Brain pericyte (primary cell): ENCODE data around the gene TCEANC.
"Not testable (repeated sequence)": the region's sequence is repeated elsewhere in the genome, so short reads cannot be mapped to it uniquely, and the experiment has no call there.

ENCODE experiments used
- DNase-seq: peaks from one replicate; pipeline ENCODE4 v3.0.0-alpha.2; 2012; ENCODE audit warnings: low read depth, low spot score

The TCEANC gene

DNA sequence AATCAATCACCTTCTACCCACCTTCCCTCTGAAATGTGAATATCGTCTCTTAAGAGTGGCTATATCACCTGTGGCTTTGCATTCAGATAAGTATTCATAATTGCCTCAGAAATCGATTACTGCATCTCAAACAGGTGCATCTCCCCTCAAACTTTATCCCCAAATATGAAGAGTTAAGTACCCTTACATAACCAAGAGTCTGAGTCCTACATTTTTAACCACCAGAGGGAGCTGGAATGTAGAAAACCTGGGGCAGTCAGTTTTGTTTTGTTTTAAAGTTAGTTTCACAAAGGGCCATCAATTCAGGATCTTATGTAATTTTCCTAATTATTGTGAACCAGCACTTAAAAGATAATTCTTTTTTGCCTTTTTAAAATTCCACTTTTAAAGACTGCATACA is 5.7 kb downstream of the TCEANC start:
- no peak for DNase-seq

DNA sequence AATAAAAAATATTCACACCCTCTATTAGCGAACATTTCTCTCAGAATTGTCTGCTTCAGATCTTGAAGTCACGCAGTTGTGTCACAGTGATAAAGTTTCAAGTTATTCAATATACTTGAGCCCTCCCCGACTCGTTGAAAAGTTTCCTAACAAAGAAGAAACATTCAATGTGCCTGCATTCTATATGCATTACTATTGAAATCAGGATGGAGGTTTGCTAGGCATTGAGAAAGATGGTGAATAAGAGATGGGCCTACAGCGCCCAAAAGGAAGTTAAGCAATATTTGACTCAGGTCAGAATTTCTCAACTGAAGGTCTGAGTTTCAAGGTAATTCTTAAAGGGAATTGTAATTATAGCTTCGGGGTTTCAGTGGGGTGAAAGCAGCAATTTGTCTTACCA is 6.1 kb downstream of the TCEANC start:
- DNase-seq = no peak

DNA sequence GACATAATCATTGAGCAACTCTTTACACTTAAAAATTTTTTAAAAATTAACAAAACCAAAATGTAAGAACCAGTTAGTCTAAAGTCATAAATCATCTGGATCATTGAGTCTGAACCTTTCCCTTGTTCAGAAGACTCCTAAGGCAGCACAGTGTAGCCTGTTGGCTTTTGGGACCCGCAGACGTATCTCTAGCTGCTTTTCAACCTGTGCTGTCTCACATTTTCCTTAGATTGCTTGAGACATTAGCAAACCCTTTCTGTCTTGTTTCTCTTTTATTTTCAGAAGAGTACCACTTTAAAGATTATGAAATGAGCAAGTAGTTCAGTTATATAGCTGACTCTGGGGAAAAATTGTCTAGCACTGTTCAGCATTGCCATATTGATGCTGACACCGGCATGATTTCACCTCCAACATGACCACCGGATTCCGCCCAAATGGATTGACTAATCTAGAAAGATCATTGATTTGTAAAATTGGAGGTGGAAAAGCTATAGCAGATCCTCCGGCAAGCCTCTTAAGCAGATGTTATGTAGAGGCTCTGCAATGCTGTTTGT is 8.9 kb downstream of the TCEANC start:
- DNase-seq = no peak

DNA sequence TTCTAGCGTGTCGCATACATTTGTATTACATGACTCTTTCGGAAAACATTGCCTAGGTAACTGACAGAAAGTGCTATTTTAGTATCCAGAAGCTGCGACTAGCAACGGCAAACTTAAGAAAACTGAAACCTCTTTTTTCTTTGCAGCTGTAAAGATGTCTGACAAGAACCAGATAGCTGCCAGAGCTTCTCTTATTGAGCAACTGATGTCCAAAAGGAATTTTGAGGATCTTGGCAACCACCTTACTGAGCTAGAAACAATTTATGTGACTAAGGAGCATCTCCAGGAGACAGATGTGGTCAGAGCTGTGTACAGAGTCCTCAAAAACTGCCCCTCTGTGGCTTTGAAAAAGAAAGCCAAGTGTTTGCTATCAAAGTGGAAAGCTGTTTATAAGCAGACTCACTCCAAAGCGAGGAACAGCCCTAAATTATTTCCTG is 9.4 kb downstream of the TCEANC start:
- DNase-seq = no peak

DNA sequence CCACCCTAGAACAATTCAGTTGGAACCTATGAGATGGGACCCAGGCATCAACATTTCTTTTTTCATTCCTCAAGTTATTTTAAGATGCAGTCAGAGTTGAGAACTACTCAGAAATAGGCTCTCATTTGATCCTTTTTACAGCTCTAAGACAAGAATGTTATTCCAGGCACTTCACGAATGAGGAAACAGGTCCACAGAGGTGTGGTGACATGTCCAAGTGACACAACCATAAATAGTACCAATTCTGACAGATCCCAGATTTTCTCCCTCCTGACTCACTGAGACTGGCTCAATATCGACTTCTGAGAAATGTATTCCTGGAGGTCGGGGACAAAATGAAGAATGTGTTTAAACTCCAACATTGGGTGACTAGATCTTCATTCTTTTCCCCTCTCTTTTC is 11.1 kb downstream of the TCEANC start:
- no peak for DNase-seq

DNA sequence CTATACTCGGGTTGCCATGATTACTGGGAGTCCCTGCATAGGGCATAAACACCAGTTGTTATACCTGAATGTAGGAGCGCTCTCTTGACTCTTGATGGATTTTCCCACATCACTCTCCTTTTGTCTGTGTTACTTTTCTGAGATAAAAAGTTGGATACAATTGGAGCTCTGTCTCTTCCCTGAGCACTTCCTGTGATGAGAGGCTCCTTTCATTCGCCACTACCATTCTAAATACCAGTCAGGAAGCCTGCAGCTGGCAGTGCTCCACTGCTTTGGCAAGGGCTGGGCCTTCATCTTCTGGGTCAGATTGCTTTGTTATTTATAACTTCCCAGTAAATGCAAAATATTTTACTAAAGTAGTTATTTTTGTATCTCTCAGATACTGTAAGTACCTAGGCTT is 13.9 kb downstream of the TCEANC start:
- no peak for DNase-seq

DNA sequence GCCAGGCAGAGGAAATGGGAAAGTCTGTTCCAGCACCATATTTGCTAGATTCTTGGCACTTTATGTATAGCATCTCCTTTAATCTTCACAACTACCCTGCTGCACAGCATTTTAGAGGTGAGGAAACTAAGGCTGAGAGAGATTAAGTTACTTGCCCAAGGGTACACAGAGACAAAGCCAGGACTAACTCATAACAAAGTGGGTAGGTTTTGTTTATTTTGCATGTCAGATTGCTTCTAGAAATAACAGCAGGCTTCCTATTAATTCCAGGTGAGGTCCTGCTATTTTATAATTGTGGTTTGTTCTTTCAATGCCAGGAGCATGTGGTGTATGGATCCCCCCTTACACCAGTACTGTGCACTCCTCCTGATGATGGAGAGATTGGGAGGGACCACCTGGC is 15.0 kb downstream of the TCEANC start:
- DNase-seq = no peak

DNA sequence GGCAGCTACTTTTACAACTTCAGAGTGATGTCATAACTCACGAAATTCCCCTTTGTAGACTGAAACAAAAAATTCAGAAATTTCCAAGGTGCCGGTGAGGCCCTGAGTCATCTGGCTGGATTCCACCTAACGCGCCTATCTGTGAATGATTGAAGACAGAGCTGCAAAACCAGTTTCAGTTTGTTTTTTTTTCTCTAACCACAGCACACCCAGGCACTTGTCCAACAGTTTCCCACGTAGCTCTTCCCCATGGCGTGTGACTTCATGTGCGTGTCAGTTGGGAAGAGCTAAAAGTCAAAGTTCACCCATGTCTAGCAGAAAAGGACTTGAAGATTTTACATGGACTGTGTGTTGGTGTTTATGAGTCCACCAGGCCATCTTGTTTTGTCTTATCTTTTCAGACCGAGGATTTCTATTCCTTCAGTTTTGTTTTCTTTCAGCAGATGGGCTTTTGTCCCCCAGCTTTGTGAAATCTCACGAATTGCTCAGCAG is 16.4 kb downstream of the TCEANC start:
- peak; percentile 87 for DNase-seq

DNA sequence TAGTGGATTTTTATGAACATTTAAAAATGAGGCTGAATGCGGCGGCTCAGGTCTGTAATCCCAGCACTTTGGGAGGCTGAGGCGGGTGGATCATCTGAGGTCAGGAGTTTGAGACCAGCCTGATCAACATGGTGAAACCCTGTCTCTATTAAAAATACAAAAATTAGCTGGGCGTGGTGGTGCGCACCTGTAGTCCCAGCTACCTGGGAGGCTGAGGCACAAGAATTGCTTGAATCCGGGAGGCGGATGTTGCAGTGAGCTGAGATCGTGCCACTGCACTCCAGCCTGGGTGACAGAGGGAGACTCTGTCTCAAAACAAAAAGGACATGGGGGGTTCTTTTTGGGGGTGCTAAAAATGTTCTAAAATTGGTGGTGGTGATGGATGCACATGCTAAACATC is 16.8 kb downstream of the TCEANC start:
- not testable (repeated sequence) for DNase-seq

DNA sequence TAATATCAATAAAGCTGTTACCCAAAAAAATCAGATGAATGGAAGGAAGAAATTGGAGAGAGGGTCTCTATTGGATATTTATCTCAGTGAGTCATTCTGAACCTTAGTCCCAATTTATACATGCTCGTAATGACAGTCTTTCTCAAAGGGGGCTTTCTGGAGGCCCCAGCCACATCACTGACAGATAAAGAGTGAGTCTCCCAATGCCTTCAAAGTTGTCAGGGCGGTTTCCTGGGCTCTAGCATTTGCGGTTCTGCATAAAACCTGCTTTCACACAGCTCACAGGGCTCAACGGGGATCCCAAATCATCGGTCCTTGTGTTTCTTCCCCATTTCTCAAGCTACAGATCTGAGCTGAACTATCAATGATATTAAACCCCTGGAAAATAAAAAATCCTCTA is 17.3 kb downstream of the TCEANC start:
- DNase-seq = no peak

DNA sequence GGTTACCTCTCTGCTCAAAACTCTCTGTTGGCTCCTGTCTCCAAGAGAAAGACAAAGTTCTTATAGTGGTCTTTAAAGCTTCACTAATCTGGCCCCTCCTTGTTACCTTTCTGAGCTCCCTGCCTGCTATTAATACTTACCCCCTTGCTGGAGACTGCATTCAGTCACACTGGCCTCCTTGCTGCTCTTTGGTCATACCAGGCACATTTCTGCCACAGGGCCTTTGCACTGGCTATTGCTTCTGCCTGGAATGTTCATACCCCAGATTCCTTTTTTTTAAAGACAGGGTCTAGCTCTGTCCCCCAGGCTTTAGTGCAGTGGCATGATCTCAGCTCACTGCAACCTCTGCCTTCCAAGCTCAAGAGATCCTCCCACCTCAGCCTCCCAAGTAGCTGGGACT is 20.1 kb downstream of the TCEANC start:
- DNase-seq = no peak

DNA sequence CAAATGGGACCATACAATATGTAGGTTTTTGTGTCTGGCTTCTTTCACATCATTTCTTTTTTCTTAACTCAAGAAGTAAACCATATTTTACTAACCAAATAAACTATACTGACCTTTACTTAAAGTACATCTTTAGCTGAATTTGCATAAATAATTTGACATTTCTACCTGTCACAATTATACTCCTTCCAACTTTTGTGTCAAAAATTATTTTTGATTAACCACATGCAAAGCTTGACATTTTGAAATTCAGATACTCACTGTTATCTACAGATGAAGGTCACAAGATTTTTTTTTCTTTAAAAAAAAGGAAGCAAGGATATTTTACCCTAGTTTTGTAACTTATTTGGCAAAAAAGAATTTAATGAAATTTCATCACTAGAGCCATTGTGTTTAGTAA is 23.9 kb downstream of the TCEANC start:
- no peak for DNase-seq

DNA sequence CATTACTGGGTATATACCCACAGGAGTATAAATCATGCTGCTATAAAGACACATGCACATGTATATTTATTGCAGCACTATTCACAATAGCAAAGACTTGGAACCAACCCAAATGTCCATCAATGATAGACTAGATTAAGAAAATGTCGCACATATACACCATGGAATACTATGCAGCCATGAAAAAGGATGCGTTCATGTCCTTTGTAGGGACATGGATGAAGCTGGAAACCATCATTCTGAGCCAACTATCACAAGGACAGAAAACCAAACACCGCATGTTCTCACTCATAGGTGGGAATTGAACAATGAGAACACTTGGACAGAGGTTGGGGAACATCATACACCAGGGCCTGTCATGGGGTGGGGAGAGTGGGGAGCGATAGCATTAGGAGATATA is 26.8 kb downstream of the TCEANC start:
- DNase-seq = not testable (repeated sequence)

DNA sequence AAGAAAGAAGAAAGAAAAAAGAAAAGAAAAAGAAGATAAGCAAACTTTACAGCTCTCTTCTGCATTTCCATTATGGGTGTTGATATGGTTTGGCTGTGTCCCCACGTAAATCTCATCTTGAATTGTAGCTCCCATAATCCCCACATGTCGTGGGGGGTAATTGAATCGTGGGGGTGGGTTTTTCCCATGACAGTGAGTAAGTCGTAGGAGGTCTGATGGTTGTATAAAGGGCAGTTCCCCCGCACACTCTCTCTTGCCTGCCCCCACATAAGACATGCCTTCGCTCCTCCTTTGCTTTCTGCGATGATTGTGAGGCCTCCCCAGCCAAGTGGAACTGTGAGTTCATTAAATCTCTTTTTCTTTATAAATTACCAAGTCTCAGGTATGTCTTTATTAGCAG is 28.7 kb downstream of the TCEANC start:
- no peak for DNase-seq

DNA sequence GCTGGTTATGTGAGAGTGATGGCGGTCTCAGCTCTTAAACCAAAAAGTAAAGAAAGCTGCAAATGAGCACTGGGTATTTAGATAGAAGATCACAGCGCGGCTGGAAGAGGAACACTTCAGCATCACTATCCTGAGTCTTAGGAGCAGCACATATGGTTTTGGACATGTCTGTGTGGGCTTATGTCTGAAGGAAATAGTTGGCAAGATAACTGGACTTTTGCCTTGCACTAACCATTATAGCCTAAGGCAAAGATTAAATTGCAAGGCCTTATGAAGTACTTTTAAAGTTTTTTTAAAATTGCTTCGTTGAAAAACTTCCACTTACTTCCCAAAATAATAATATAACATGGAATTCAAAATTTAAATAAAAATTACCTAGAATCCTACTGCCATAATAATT is 31.4 kb downstream of the TCEANC start:
- no peak for DNase-seq

DNA sequence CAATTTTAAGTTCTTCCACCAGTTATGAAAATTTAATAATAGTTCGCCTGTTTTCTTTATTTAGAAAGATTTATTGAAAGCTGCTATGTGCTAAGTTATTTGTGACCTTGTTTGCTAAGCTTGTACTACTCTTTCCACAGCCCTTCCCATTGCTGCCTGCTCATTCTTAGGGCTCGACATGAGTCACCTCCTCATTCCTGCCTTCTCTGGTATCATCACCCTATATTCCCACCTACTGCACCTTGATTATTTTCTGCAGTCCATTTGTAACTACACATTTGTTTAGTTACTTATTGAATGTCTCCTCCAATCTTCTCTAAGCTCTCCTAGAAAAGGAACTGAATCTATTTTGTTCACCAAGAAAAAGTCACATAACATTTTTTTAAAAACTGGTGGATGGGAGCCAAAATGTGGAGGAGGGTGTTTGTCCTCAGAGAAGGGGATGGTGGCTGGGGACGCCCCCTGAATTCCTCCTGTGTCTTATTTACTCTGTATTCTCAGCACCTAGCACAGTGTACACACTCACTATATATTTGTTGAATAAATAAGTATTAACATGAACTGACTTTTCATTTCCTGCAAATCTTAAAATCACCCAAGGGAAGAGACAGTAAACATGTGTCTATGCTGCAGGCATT is 32.3 kb downstream of the TCEANC start:
- no peak for DNase-seq

DNA sequence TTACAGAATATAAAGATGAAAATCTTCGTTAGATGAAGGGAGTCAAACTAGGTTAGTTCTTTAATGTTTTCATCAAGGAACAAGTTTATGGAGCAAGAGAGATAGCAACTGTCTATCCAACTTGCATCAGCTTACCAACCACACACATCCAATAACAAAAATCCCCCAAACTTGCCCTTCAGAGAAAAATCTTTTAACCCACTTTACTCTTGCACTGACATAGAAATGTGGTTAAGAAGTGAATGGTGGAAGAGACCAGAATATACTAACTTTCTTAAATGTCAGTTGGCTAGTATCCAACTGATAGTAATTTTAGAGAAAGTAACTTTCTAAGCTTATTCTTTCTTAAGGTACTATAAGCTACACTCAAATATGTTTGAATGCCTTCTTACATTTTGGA is 34.3 kb downstream of the TCEANC start:
- DNase-seq = no peak

DNA sequence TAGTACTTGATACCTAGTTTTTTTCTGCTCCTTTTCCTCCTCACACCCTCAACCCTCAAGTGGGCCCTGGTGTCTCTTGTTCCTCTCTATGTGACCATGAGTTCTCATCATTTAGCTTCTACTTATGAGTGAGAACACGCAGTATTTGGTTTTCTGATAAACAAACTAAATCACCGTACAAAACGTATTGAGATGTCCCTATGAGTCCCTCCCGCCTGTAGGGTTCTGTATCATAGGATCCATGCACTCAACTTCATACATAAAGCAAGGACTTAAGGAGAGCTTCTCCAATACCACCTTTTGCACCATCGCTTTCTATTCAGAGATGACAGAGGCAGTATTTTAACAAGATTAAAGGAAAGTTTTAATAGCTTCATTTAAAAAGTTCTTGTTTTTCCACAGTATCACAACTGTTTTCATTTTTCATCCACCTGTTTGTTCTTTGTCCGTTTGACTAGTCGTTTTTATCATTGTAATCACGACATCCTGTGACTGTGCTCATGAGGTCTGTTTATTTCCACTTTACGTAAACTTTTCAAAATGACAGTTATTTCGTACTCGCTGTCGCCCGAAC is 35.5 kb downstream of the TCEANC start:
- DNase-seq = no peak

DNA sequence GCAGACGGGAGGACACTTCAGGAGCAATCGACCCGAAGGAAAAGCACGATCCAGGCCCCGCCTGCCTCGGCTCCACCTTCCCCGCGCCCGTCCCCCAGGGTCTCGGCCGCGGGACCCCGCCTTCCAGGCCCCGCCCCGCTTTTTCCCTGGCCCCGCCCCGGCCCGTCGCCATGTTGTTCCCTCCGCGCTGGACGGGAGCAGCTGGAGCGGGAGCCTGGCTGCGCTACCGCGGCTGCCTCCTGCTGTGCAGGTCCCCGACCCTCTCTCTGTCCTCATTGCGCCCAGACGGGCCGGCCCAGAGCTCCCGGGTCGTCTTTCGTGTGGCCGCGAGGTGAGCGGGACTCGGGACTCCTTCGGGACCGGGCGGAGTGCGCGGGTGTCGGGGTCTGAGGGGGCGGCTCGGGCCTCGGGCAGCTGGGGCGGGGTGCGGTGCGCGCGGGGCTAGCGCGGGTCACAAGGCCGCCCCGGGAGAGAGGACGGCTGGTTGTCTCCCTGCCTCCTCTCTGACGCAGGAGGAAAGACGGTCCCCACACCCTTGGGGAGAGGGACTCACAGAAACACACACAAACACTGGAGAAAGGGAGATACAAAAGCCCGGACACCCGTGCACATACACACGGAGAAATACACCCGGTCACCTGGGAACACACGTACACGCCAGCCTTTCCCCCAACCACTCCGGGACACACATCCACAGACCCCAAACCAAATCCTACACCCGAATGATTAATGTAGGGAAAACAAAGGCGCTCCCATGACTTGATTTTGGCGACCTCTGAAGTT is 36.2 kb downstream of the TCEANC start, which contains the start of gene RAB9A:
RAB9A (plus strand) TSS at position 171 of the 783 bp plus-strand sequence. CDS start 19,619 bp downstream, outside the sequence.
- DNase-seq = no peak

DNA sequence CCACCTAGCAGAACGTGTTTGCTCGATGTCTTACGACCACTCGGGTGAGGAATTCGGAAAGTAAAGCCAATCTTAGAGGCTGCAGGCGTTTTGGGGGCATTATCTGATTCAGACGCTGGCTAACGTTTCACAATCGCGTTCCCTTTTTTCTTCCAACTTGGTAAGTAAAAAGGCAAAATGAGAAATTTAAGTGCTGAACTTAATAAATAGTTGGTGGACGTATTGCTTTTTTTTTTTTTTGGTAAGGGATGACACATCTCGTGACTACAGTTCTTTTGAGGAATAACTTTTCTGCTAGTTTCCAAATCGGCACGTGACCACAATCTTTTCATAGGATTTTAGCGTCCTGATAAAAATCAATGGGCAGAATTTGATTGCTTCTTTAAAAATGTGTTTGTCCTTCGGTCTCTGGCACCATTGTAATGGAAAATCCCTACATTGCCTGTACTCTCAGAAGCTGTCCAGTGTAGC is 36.8 kb downstream of the TCEANC start:
- DNase-seq = no peak

DNA sequence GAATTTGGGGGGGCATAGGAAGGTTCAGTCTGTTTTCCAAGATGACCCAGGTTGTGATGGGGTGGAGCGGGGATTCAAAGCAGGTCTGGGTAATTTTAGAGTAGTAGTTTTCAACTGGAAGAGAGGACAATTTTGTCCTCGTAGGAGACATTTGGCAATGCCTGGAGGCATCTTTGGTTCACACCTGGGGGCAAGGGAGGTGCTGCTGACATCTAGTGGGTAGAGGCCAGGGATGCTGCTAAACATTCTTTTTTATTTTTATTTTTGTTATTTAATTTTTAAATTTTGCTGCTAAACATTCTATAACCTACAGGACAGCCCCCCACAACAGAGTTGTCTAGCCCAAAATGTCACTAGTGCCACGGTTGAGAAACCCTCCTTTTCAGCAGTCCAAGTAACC is 37.9 kb downstream of the TCEANC start:
- DNase-seq = no peak

DNA sequence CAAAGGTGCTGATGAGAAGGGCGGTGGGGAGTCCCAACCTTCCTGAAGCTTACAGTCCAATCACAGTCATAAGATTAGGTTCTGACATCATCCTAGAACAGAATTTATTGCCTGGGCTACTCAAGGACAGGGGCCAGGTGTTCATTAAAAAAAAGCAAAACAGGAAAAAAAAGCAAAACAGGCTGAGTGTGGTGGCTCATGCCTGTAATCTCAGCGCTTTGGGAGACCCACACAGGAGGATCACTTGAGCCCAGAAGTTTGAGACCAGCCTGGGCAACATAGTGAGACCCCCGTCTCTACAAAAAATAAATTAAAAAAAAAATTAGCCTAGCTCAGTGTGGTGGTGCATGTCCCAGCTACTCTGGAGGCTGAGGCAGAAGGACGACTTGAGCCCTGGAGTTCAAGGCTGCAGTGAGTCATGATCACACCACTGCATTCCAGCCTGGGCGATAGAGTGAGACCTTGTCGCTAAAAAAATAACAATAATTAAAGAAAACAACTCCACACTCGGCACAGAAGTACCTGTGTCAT is 39.0 kb downstream of the TCEANC start:
- DNase-seq = no peak
